ENCODE data around the gene PEX14. TPM values are rescaled to one million over a fixed set of nuclear protein-coding genes. Genes with fewer than 3 reads are reported as not detected.

PEX14 gene
- total RNA-seq, 2 donors from 2014 or later, result 20.7 to 23.7 TPM

DNA sequence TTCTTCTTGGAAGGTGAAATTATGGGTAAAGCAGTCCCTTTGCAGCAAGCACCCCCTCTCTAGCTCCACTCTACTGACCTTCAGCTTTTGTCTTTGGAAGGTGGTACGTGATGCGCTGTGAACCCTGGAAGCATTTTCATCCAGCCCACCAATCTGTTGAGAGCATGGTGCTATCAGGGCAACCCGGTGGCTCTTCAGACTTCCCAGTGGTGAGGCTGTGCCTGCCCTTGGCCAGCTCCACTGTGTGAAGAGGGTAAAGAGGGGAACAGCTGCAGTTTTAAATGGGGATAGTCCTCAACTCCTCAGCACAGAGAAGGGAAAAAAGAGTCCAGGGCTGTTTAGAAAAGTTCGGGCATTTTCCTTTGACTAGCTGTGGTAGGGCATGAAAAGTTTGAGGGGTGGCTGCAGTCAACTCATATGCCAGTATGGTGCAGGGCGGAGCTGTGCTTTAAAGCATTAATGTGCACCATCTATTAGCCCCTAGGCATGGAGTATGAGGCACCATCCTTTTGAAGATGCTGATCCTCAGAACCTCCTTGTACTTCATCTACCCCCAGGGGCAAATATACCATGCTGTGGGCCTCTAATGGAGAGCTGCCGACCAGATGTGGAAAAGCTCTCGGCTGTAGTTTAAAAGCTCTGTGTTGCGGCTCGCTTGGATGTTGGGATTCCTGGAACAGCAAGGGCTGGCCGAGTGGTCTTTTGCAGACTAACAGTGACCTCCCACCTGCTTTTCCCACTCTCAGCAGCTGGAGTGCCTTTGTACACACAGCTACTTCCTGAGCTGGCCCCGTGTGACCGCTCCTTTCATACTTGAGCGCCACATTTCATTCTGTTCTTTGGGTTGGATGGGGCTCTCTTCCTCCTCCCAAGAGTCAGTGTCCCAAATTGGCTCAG, 123.0 kb downstream of the PEX14 start:
- Mint-ChIP-seq H3K9me3 (no peaks in the 10 kb centered on the region), H3K4me1 (ENCODE audit: low read depth in 2 of 2) (peaks cover 0 to 3% of the 10 kb centered on the region in 2 donors), H3K4me3 (no peak overlapping the region), H3K27ac (no peak overlapping the region), H3K36me3 (no peaks in the 10 kb centered on the region), H3K27me3 (no peaks in the 10 kb centered on the region)
- no peak for ATAC-seq
- DNase-seq (ENCODE audit: low spot score), result no peak

DNA sequence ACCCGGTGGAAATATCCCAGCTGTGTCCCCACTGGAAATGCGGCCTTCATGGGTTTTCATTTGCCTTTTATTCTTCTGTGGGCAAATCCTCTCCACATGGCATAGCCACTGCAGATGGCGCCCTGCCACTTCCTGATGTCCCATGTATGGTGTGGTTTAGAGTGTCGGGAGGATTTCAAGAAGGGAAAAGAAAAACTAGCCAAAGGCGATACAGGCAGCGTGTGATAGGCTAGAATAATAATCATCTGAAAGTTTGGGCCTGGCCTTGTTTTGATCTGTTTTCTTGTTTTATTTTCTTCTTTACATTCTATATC, 123.6 kb downstream of the PEX14 start:
- no peak for DNase-seq (ENCODE audit: low spot score)
- Mint-ChIP-seq H3K9me3 (no peaks in the 10 kb centered on the region), H3K4me3 (no peak overlapping the region), H3K36me3 (no peaks in the 10 kb centered on the region), H3K27me3 (no peaks in the 10 kb centered on the region), H3K4me1 (ENCODE audit: low read depth in 2 of 2) (peaks cover 0 to 3% of the 10 kb centered on the region in 2 donors), H3K27ac (no peak overlapping the region)
- ATAC-seq, result no peak

DNA sequence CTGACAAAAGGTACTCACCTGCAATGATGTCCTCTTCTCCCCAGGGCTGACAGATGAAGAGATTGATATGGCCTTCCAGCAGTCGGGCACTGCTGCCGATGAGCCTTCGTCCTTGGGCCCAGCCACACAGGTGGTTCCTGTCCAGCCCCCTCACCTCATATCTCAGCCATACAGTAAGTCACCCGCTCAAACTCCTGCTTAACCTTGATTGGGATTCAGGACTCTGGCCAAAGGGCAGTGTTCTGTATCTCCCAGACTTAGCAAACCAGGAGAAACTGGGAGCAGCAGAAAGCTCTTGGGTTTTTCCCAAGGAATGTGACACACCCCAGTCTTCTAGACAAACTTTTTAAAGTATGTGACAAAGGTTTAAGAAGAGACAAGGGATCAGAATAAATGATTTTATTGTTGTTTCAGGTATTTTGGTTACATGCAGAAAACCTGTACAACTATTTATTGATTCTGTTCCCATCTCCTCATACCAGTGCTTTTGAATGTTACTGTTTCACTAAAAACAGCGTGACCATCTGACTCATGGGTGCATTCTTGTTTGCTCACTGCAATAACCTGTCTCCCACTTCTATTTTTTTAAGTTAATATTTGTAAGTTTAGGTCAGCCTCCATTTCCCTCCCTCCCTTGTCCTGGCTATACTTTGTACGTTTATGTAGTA, 124.6 kb downstream of the PEX14 start:
- ATAC-seq (no peak), DNase-seq (ENCODE audit: low spot score) (no peak)
- H3K27me3 Mint-ChIP-seq, result no peaks in the 10 kb centered on the region
- H3K36me3 Mint-ChIP-seq, result no peaks in the 10 kb centered on the region
- H3K27ac Mint-ChIP-seq, result no peak overlapping the region
- H3K4me1 Mint-ChIP-seq (ENCODE audit: low read depth in 2 of 2), result peaks cover 0 to 3% of the 10 kb centered on the region in 2 donors
- no peak overlapping the region for H3K4me3 Mint-ChIP-seq
- H3K9me3 Mint-ChIP-seq, result no peaks in the 10 kb centered on the region

DNA sequence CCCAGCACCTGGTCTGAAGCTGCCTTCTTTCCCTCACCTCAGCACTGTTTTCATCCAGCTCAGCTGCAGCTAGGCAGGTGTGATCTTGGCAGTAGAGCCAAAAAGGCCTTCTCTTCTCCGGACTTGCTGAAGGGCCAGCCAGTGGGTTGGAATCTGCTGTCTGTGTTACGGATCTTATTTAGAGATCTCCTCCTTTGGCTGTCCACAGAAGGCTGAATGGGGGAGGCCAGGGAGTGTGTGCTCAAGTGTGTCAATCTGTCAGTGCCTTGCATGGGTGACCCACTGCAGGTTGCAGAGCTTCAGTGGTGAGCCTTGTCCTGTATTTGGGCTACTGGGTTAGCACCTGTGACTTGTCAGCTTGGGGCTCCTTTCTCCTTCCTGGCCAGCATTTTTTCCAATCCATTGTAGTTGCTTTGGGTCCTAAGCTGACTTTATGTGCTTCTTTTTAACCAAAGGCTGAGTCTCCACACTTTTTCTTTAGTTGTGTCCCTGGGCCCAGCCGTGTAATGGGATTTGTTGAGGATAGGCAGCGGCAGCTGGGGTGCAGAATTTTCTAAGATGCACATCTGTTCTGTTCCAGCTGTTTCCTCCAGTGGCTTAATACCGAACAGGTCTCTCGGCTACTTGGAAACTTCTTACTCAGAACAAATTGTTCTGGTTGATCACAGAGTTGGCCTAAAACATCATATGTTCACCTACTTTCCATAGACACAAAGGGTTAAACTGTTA, 126.8 kb downstream of the PEX14 start:
- no peak overlapping the region for H3K27ac Mint-ChIP-seq
- ATAC-seq (no peak), DNase-seq (ENCODE audit: low spot score) (no peak)
- no peaks in the 10 kb centered on the region for H3K36me3 Mint-ChIP-seq
- peaks cover 0 to 3% of the 10 kb centered on the region in 2 donors for H3K4me1 Mint-ChIP-seq (ENCODE audit: low read depth in 2 of 2)
- H3K27me3 Mint-ChIP-seq, result no peaks in the 10 kb centered on the region
- no peaks in the 10 kb centered on the region for H3K9me3 Mint-ChIP-seq
- no peak overlapping the region for H3K4me3 Mint-ChIP-seq

DNA sequence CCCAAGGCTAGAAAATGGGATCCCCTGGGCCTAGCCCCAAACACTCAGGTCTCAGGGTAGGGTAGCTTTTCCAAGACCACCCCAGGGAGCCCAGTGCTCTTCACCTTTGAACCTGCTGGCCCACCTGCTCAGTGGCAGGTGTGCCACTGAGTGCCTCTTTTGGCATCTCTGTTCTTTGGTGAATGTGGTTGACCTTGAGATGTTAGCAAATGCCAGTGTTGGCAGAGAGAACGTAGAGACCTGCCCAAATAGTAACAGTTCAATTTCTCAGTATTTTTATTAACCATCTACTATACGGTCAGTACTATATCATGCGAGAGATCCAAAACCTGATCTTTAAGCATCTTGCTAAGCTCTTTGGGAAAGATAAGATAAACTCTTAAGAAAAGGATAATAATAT, 128.2 kb downstream of the PEX14 start:
- no peaks in the 10 kb centered on the region for H3K9me3 Mint-ChIP-seq
- H3K4me3 Mint-ChIP-seq, result no peak overlapping the region
- H3K27me3 Mint-ChIP-seq, result no peaks in the 10 kb centered on the region
- DNase-seq (ENCODE audit: low spot score) (no peak), ATAC-seq (no peak)
- peaks cover 0 to 3% of the 10 kb centered on the region in 2 donors for H3K4me1 Mint-ChIP-seq (ENCODE audit: low read depth in 2 of 2)
- no peak overlapping the region for H3K27ac Mint-ChIP-seq
- no peaks in the 10 kb centered on the region for H3K36me3 Mint-ChIP-seq

DNA sequence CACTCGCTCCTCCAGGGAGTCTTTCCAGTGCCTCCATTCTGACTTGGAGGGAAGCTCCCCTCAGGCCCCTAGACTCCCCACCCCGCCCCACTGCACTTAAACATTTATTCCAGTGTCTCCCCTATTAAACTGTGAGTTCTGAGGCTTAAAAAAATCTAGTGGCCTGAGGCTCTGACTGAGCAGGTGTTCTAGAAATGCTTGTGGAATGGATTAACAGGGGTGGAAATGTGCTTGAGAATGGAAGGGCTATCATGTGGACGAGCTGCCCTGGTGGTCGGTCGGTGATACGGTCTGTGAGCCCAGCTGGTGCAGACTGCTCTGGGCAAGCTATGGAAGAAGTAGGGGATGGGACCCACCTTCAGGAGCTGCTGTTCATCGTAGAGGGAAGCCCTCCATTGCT, 130.2 kb downstream of the PEX14 start:
- H3K4me3 Mint-ChIP-seq, result no peak overlapping the region
- no peaks in the 10 kb centered on the region for H3K36me3 Mint-ChIP-seq
- ATAC-seq (no peak), DNase-seq (ENCODE audit: low spot score) (no peak)
- H3K4me1 Mint-ChIP-seq (ENCODE audit: low read depth in 2 of 2), result peaks cover 0 to 4% of the 10 kb centered on the region in 2 donors
- no peak overlapping the region for H3K27ac Mint-ChIP-seq
- H3K27me3 Mint-ChIP-seq, result no peaks in the 10 kb centered on the region
- H3K9me3 Mint-ChIP-seq, result no peaks in the 10 kb centered on the region

DNA sequence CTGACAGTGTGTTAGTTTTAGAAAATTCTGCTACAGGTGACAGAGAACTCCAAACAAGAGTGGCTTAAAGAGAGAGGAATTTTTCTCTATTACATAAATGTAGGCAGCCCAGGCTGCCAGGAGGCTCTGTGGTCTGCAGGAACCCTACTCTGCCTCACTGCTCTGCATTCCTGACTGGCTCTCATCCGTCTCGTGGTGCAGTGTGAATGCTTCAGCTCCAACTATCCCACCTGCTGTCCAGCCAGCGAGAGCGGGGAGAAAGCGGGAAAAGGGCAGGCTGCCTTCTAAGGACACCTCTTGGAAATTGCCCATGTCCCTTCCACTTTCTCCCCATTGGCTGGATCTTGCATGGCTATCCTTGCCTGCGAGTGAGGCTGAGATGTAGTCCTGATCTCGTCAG, 131.3 kb downstream of the PEX14 start:
- H3K9me3 Mint-ChIP-seq, result no peaks in the 10 kb centered on the region
- DNase-seq (ENCODE audit: low spot score) (no peak), ATAC-seq (no peak)
- no peak overlapping the region for H3K4me3 Mint-ChIP-seq
- no peak overlapping the region for H3K27ac Mint-ChIP-seq
- no peaks in the 10 kb centered on the region for H3K27me3 Mint-ChIP-seq
- H3K4me1 Mint-ChIP-seq (ENCODE audit: low read depth in 2 of 2), result peaks cover 0 to 4% of the 10 kb centered on the region in 2 donors
- H3K36me3 Mint-ChIP-seq, result no peaks in the 10 kb centered on the region

DNA sequence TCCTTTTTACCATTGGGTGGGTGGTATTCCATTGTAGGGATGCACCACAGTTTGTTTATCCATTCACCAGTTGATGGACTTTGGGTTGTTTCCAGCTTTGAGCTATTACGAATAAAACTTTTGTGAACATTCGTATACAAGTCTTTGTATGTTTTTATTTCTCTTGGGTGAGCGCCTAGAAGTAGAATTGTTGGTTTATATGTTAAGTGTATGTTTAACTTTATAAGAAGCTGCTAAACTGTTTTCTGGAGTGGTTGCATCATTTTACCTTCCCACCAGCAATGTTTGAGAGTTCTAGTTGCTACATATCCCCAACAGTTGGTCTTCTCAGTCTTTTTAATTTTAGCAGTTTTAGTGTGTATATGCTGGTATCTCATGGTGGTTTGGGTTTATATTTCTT, 132.5 kb downstream of the PEX14 start:
- no peak overlapping the region for H3K27ac Mint-ChIP-seq
- peaks cover 0 to 4% of the 10 kb centered on the region in 2 donors for H3K4me1 Mint-ChIP-seq (ENCODE audit: low read depth in 2 of 2)
- no peaks in the 10 kb centered on the region for H3K36me3 Mint-ChIP-seq
- H3K4me3 Mint-ChIP-seq, result no peak overlapping the region
- ATAC-seq (no peak), DNase-seq (ENCODE audit: low spot score) (no peak)
- no peaks in the 10 kb centered on the region for H3K9me3 Mint-ChIP-seq
- no peaks in the 10 kb centered on the region for H3K27me3 Mint-ChIP-seq

DNA sequence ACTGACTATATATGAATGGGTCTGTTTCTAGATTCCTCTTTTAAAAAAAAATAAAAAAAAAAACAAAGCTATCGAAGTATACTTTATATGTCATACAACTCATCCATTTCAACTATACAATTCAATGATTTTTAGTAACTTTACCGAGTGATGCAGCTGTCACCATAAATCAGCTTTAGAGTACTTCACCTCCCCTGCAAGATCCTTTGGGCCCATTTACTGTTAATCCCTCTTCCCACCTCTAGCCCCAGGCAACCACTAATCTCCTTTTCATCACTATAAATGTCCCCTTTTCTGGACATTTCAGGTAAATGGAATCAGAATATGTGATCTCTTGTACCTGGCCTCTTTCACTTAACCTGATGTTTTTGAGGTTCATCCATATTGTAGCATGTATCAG, 133.9 kb downstream of the PEX14 start:
- Mint-ChIP-seq H3K27me3 (no peaks in the 10 kb centered on the region), H3K4me1 (ENCODE audit: low read depth in 2 of 2) (peaks cover 0 to 4% of the 10 kb centered on the region in 2 donors), H3K9me3 (no peaks in the 10 kb centered on the region), H3K36me3 (no peaks in the 10 kb centered on the region), H3K27ac (no peak overlapping the region), H3K4me3 (no peak overlapping the region)
- ATAC-seq (no peak), DNase-seq (ENCODE audit: low spot score) (no peak)

DNA sequence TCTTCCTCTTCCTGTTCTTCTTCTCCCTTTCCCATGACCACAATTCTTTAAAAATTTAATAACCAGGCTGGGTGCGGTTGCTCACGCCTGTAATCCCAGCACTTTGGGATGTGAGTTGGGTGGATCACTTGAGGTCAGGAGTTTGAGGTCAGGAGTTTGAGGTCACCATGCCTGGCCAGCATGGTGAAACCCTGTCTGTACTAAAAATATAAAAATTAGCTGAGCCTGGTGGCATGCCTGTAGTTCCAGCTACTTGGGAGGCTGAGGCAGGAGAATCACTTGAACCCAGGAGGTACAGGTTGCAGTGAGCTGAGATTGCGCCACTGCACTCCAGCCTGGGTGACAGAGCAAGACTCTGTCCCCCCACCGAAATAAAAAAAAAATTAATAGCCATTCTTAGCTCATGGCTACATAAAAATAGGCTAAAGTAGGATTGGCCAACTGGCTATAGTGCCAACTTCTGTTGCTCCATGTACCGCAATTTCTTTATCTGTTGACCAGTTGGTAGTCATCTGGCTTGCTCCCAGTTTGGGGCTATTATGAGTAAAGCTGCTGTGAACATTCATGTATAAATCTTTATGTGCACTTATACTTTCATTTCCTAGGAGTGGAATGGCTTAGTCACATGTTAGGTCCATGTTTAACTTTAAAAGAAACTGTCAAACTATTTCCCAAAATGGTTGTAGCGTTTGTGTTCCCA, 136.3 kb downstream of the PEX14 start:
- no peak overlapping the region for H3K27ac Mint-ChIP-seq
- DNase-seq (ENCODE audit: low spot score), result no peak
- no peak overlapping the region for H3K4me3 Mint-ChIP-seq
- no peak for ATAC-seq
- peaks cover 0 to 4% of the 10 kb centered on the region in 2 donors for H3K4me1 Mint-ChIP-seq (ENCODE audit: low read depth in 2 of 2)
- H3K9me3 Mint-ChIP-seq, result no peaks in the 10 kb centered on the region
- H3K36me3 Mint-ChIP-seq, result no peaks in the 10 kb centered on the region
- H3K27me3 Mint-ChIP-seq, result no peaks in the 10 kb centered on the region

DNA sequence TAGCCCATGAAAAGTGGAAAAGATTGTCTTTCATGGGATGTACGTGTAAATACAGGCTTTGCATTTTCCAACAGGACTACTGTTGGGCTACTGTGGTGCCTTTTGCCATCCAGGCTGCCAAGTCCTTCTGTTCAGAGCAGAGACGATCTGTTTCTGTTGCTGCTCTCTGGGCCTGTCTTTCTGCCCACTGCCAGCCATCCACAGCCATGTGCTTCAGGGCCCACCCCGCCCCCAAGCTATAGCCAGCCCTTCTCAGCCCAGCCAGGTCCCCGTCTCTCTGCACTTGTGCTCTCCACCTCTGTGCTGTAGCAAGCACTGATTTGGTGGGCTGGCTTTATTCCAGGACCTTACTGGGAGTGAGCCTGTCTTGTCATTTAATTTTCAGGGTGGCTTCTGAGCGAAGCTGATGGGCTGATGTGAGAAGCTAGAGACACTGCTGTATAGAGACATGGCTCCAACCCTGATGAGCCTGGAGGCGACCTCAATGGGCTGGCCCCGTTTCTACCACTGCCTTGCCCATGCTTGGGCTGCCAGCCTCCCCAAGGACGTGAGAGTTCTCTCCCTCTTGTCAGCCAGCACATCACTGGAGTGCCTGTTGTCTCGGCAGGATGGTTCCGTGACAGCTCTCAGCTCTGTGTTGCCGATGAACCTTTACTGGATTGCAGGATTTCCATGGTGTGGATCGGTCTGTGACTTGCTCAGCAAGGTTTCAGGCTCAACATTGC, 137.8 kb downstream of the PEX14 start:
- H3K27ac Mint-ChIP-seq, result no peak overlapping the region
- ATAC-seq, result peak in 1 of 2 donors; percentile 20
- H3K4me3 Mint-ChIP-seq, result no peak overlapping the region
- H3K36me3 Mint-ChIP-seq, result no peaks in the 10 kb centered on the region
- H3K4me1 Mint-ChIP-seq (ENCODE audit: low read depth in 2 of 2), result peaks cover 0 to 4% of the 10 kb centered on the region in 2 donors
- DNase-seq (ENCODE audit: low spot score), result no peak
- H3K27me3 Mint-ChIP-seq, result no peaks in the 10 kb centered on the region
- no peaks in the 10 kb centered on the region for H3K9me3 Mint-ChIP-seq

DNA sequence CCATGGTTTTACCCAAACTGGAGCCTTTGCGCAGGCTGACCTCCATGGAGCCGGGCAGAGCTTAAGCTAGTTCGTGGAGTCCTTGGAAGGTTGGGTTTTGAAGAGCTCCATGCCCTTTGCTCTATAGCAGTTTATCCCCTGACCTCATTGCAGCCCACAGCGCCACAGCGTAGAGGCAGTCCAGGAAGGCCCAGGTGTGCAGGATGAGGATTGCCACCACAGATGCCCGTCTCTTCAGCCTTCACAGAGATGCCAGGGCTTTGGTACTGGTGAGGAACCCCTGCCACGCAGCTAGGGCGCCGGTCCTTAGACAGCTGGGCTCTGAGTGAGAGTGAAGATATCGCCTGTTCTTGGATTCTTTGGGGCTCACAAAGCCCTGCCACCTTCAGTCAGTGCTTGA, 138.6 kb downstream of the PEX14 start:
- DNase-seq (ENCODE audit: low spot score) (no peak), ATAC-seq (no peak)
- Mint-ChIP-seq H3K27me3 (no peaks in the 10 kb centered on the region), H3K36me3 (no peaks in the 10 kb centered on the region), H3K4me3 (no peak overlapping the region), H3K9me3 (no peaks in the 10 kb centered on the region), H3K4me1 (ENCODE audit: low read depth in 2 of 2) (peaks cover 0 to 8% of the 10 kb centered on the region in 2 donors), H3K27ac (no peak overlapping the region)

DNA sequence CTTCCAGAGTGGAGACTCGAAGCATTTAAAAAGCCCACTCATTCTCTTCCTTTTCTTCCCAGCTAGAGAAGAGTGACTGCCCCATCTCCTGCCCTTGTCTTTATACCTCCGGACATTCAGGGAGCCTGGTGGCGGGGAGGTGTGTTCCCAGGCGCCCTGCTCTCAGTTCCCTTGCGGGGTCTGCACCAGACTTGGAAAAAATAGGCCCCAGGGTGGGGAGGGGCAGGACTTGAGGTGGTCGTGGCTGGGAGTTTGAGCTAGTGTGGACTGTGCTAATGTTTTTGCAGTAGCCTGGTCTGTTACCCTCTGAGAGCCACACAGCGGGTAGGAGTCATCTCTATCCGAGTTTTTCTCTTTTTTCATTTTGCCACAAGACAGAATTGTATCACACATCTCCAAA, 139.1 kb downstream of the PEX14 start:
- H3K9me3 Mint-ChIP-seq, result no peaks in the 10 kb centered on the region
- H3K4me3 Mint-ChIP-seq, result no peak overlapping the region
- H3K4me1 Mint-ChIP-seq (ENCODE audit: low read depth in 2 of 2), result peaks cover 0 to 5% of the 10 kb centered on the region in 2 donors
- DNase-seq (ENCODE audit: low spot score) (no peak), ATAC-seq (no peak)
- H3K27me3 Mint-ChIP-seq, result no peaks in the 10 kb centered on the region
- no peaks in the 10 kb centered on the region for H3K36me3 Mint-ChIP-seq
- H3K27ac Mint-ChIP-seq, result no peak overlapping the region

All from natural killer cell treated with Interleukin-12 subunit alpha and Interleukin-12 subunit beta and Interleukin-15 and Interleukin-18, amount 100 ng/mL, for 72 hours (primary cell).